Measurements from ENCODE around the gene AGRP. TPM values are rescaled to one million over a fixed set of nuclear protein-coding genes. Genes with fewer than 3 reads are reported as not detected.

AGRP gene
- total RNA-seq, 1 experiment from 2014 or later = not detected

- TF ChIP-seq CTCF (conservative IDR thresholded peaks at IDR 0.05) = no peak
- H3K27ac Mint-ChIP-seq = peak overlapping the region in 1 of 3 experiments; percentile 83; a peak in 1 of 7 replicates
These were observed 581 bp upstream of the AGRP start for GRCh38 chr16:67483731-67484525.

More at GRCh38 chr16:67483731-67484525, 581 bp upstream of the AGRP start:
- H3K4me1 ChIP-seq (ENCODE audit: insufficient read depth, low read length) = no peaks in the 10 kb centered on the region; the same call in 1 of the 2 replicates
- H2BK15ac ChIP-seq (ENCODE audit: low read depth, low read length) = no peak overlapping the region
- no peaks in the 10 kb centered on the region for H3K9me3 ChIP-seq (ENCODE audit: control insufficient read depth, low read depth, low read length)
- peaks cover 1% of the 10 kb centered on the region; the same call in 1 of the 2 replicates for H3K79me2 ChIP-seq (ENCODE audit: insufficient read depth, low read length)
- no peak overlapping the region for H2BK20ac ChIP-seq (ENCODE audit: low read depth, low read length, poor library complexity, severe bottlenecking)
- no peak overlapping the region for H3K27ac ChIP-seq (ENCODE audit: insufficient read length, low read depth, low read length)
- H3K27me3 ChIP-seq (ENCODE audit: insufficient read depth, low read length) = peaks cover 24% of the 10 kb centered on the region; the same call in 1 of the 2 replicates
- Mint-ChIP-seq H3K36me3 (ENCODE audit: insufficient read depth in 1 of 3, low read depth in 3 of 3) (no peaks in the 10 kb centered on the region), H3K4me3 (no peak overlapping the region), H3K9me3 (no peaks in the 10 kb centered on the region), H3K4me1 (peaks cover 11 to 14% of the 10 kb centered on the region in 2 experiments), H3K27me3 (ENCODE audit: low read depth) (peaks cover 45% of the 10 kb centered on the region)
- H3K23ac ChIP-seq (ENCODE audit: insufficient read length, low read depth, low read length) = no peak overlapping the region
- no peak for DNase-seq
- no peak overlapping the region for H3K14ac ChIP-seq (ENCODE audit: insufficient read depth, low read length)
- H3K79me1 ChIP-seq (ENCODE audit: insufficient read depth, low read depth, low read length, poor library complexity, severe bottlenecking) = no peaks in the 10 kb centered on the region
- H3K4me2 ChIP-seq (ENCODE audit: insufficient read depth, insufficient read length, low read length) = no peak overlapping the region
- H3K56ac ChIP-seq (ENCODE audit: insufficient read length, low read depth, low read length) = no peak overlapping the region
- H2AFZ ChIP-seq (ENCODE audit: low read length) = no peak overlapping the region
- no peak overlapping the region for H2BK12ac ChIP-seq (ENCODE audit: insufficient read length, low read depth, low read length)
- H3T11ph ChIP-seq (ENCODE audit: low read length) = no peak overlapping the region
- no peak overlapping the region for H4K91ac ChIP-seq (ENCODE audit: insufficient read length, low read depth, low read length)
- no peak overlapping the region for H2BK120ac ChIP-seq (ENCODE audit: low read depth, low read length, poor library complexity, severe bottlenecking)
- no peak overlapping the region for H4K8ac ChIP-seq (replicated peaks; ENCODE audit: insufficient read length, low read depth, low read length)
- no peak overlapping the region for H2BK5ac ChIP-seq (ENCODE audit: insufficient read length, low read length)
- no peak overlapping the region for H3K4ac ChIP-seq (ENCODE audit: low read depth, low read length)
- no CpG with 5 or more reads among the region's 12 CpGs for WGBS (ENCODE audit: extremely low coverage, insufficient read length, low lambda C conversion rate)
- no peak overlapping the region for H3K18ac ChIP-seq (ENCODE audit: insufficient read length, low read depth, low read length)
- H3K23me2 ChIP-seq (ENCODE audit: insufficient read length, low read depth, low read length, poor library complexity, severe bottlenecking) = peaks cover 6% of the 10 kb centered on the region
- no peak overlapping the region for H3K9ac ChIP-seq (ENCODE audit: extremely low read depth, insufficient read length, low read length)
- no peak overlapping the region for H4K5ac ChIP-seq (ENCODE audit: insufficient read length, low read depth, low read length)
- H4K20me1 ChIP-seq (ENCODE audit: control insufficient read depth, insufficient read depth, insufficient read length) = no peaks in the 10 kb centered on the region
- H2AK5ac ChIP-seq (ENCODE audit: insufficient read length, low read length) = no peak overlapping the region
